ENCODE data around the gene GATA1.

DNA sequence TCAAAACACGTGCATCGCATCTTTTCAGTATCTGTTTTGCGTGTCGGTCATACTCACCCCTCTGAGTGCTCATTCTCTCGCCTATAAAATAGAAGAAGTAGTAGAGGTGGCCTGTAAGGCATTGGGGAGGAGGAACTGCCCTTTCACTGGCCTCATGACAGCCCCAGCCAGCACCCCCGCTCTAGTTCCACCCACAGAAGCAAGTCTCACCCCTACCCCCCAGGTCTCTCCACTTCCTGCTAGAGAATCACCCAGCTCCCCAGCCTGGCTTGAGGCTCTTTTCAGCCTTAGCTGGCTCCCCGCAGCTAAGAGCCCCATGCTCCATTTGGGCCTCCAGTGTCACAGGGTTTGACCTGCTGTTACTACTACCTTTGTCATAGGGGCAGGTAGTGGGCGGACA lies 27.3 kb downstream of the GATA1 start:
- TF ChIP-seq, protein P1, sequence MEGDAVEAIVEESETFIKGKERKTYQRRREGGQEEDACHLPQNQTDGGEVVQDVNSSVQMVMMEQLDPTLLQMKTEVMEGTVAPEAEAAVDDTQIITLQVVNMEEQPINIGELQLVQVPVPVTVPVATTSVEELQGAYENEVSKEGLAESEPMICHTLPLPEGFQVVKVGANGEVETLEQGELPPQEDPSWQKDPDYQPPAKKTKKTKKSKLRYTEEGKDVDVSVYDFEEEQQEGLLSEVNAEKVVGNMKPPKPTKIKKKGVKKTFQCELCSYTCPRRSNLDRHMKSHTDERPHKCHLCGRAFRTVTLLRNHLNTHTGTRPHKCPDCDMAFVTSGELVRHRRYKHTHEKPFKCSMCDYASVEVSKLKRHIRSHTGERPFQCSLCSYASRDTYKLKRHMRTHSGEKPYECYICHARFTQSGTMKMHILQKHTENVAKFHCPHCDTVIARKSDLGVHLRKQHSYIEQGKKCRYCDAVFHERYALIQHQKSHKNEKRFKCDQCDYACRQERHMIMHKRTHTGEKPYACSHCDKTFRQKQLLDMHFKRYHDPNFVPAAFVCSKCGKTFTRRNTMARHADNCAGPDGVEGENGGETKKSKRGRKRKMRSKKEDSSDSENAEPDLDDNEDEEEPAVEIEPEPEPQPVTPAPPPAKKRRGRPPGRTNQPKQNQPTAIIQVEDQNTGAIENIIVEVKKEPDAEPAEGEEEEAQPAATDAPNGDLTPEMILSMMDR (IDR thresholded peaks at IDR 0.05): no peak
- TF ChIP-seq POLR2A (IDR thresholded peaks at IDR 0.05): no peak
- no peak for TF ChIP-seq POLR2AphosphoS5 (IDR thresholded peaks at IDR 0.05)

Measured in breast epithelium (tissue), 3 donors.